GM23338 (cell line): ENCODE measurements around the gene NRN1. TPM values are rescaled to one million over a fixed set of nuclear protein-coding genes. Genes with fewer than 3 reads are reported as not detected.

ENCODE experiments used
- ATAC-seq: fragments of 200-7000 bp; cut with Tn5 transposase; 3 replicates; pipeline ENCODE4 v1.9.1; 2020
- DNase-seq: peaks from one replicate; pipeline ENCODE4 v3.0.0-alpha.2; 2015; ENCODE audit warnings: low spot score
- H2AFZ ChIP-seq: fragments of 200-600 bp; sonication (generic); 2 replicates; pipeline ENCODE4 v1.8.0; 2016; ENCODE audit warnings: antibody characterized with exemption, mild to moderate bottlenecking, moderate library complexity
- H3F3A ChIP-seq: fragments of 200-600 bp; sonication (generic); replicated peaks from 2 replicates; pipeline ENCODE4 v1.8.0; 2017; ENCODE audit warnings: antibody characterized with exemption, mixed run types, low read depth
- H3K27ac ChIP-seq: fragments of 200-600 bp; sonication (generic); 2 replicates; pipeline ENCODE4 v1.6.1; 2016; ENCODE audit warnings: low read depth
- H3K27me3 ChIP-seq: fragments of 200-600 bp; sonication (generic); 2 replicates; pipeline ENCODE4 v1.8.0; 2016; ENCODE audit warnings: mild to moderate bottlenecking, mixed run types, moderate library complexity; ENCODE audit not compliant: insufficient read depth
- H3K36me3 ChIP-seq: fragments of 200-600 bp; sonication (generic); 2 replicates; pipeline ENCODE4 v1.8.0; 2016; ENCODE audit warnings: mild to moderate bottlenecking; ENCODE audit not compliant: insufficient read depth
- H3K4me1 ChIP-seq: fragments of 200-600 bp; sonication (generic); 2 replicates; pipeline ENCODE4 v1.8.0; 2016; ENCODE audit warnings: mild to moderate bottlenecking, moderate library complexity; ENCODE audit not compliant: insufficient read depth
- H3K4me2 ChIP-seq: fragments of 200-600 bp; sonication (generic); 2 replicates; pipeline ENCODE4 v1.7.1; 2017; ENCODE audit warnings: mixed run types
- H3K4me3 ChIP-seq: fragments of 200-600 bp; sonication (generic); 2 replicates; pipeline ENCODE4 v1.6.1; 2016; ENCODE audit warnings: mixed run types
- H3K79me2 ChIP-seq: fragments of 200-600 bp; sonication (generic); replicated peaks from 2 replicates; pipeline ENCODE4 v1.8.0; 2017; ENCODE audit warnings: mild to moderate bottlenecking; ENCODE audit not compliant: insufficient read depth
- H3K9me2 ChIP-seq: fragments of 200-600 bp; sonication (generic); 2 replicates; pipeline ENCODE4 v1.8.0; 2017; ENCODE audit not compliant: insufficient read depth
- H4K20me1 ChIP-seq: fragments of 200-600 bp; sonication (generic); replicated peaks from 2 replicates; pipeline ENCODE4 v1.8.0; 2017; ENCODE audit warnings: mild to moderate bottlenecking; ENCODE audit not compliant: insufficient read depth
- H3K27ac Mint-ChIP-seq: 2 replicates; pipeline ENCODE4 v1.8.0; 2020; ENCODE audit warnings: inconsistent platforms, mild to moderate bottlenecking, moderate library complexity, mixed read lengths
- H3K27me3 Mint-ChIP-seq: 3 replicates; pipeline ENCODE4 v1.8.0; 2022; ENCODE audit warnings: low read depth, mild to moderate bottlenecking, moderate library complexity, mixed read lengths, inconsistent platforms; ENCODE audit not compliant: insufficient read depth, poor library complexity
- H3K36me3 Mint-ChIP-seq: 3 replicates; pipeline ENCODE4 v1.8.0; 2021; ENCODE audit warnings: low read depth, mild to moderate bottlenecking, inconsistent platforms, moderate library complexity, mixed read lengths
- H3K4me1 Mint-ChIP-seq: 3 replicates; pipeline ENCODE4 v1.8.0; 2020; ENCODE audit warnings: mild to moderate bottlenecking, inconsistent platforms, mixed read lengths
- H3K4me3 Mint-ChIP-seq: 3 replicates; pipeline ENCODE4 v1.8.0; 2021; ENCODE audit warnings: moderate library complexity, mild to moderate bottlenecking, inconsistent platforms, mixed read lengths
- H3K9me3 Mint-ChIP-seq: 3 replicates; pipeline ENCODE4 v1.8.0; 2020; ENCODE audit warnings: moderate library complexity, mild to moderate bottlenecking, inconsistent platforms, mixed read lengths
- CREB1 ChIP-seq: fragments of 250-450 bp; sonication (Bioruptor Pico); IDR thresholded peaks from 2 replicates; pipeline ENCODE4 v1.5.0; 2020; ENCODE audit warnings: low read depth, mild to moderate bottlenecking, moderate library complexity
- CTCF ChIP-seq, 2 experiments: fragments of 200-600 bp in 1 of 2; sonication (generic) in 1 of 2; conservative IDR thresholded peaks; 2 replicates each; pipeline versions ENCODE4 v1.5.1 to v1.6.1; 2016 to 2017; ENCODE audit warnings: antibody characterized with exemption in 2 of 2, low read depth in 2 of 2, mild to moderate bottlenecking in 2 of 2, moderate library complexity in 1 of 2
- ETS1 ChIP-seq: IDR thresholded peaks from 2 replicates; pipeline ENCODE4 v1.6.1; 2016; ENCODE audit warnings: antibody characterized with exemption
- EZH2 ChIP-seq: fragments of 200-600 bp; sonication (generic); IDR thresholded peaks from one replicate; pipeline ENCODE4 v1.8.0; 2017; ENCODE audit warnings: antibody characterized with exemption, mild to moderate bottlenecking, low read depth; ENCODE audit not compliant: unreplicated experiment
- EZH2phosphoT487 ChIP-seq: fragments of 200-600 bp; sonication (generic); IDR thresholded peaks from one replicate; pipeline ENCODE4 v1.8.1; 2018; ENCODE audit warnings: antibody characterized with exemption; ENCODE audit not compliant: unreplicated experiment
- JUNB ChIP-seq: IDR thresholded peaks from one replicate; pipeline ENCODE4 v1.6.1; 2016; ENCODE audit warnings: antibody characterized with exemption; ENCODE audit not compliant: unreplicated experiment
- NANOG ChIP-seq: IDR thresholded peaks from 2 replicates; pipeline ENCODE4 v1.6.1; 2016; ENCODE audit warnings: antibody characterized with exemption, borderline replicate concordance
- POLR2AphosphoS5 ChIP-seq: IDR thresholded peaks from 2 replicates; pipeline ENCODE4 v1.6.1; 2016; ENCODE audit warnings: antibody characterized with exemption, low read depth
- REST ChIP-seq: IDR thresholded peaks from one replicate; pipeline ENCODE4 v1.6.1; 2018; ENCODE audit warnings: antibody characterized with exemption; ENCODE audit not compliant: unreplicated experiment
- STAT1 ChIP-seq: IDR thresholded peaks from one replicate; pipeline ENCODE4 v1.6.1; 2016; ENCODE audit warnings: antibody characterized with exemption; ENCODE audit not compliant: unreplicated experiment
- ZNF114 ChIP-seq: fragments of 250-450 bp; sonication (Bioruptor Pico); IDR thresholded peaks from 2 replicates; pipeline ENCODE4 v1.5.0; 2020; ENCODE audit warnings: mild to moderate bottlenecking, moderate library complexity
- ZNF331 ChIP-seq: fragments of 250-450 bp; sonication (Bioruptor Pico); IDR thresholded peaks from 2 replicates; pipeline ENCODE4 v1.5.0; 2020; ENCODE audit warnings: low read depth, mild to moderate bottlenecking, moderate library complexity
- ZNF462 ChIP-seq: fragments of 250-450 bp; sonication (Bioruptor Pico); IDR thresholded peaks from 2 replicates; pipeline ENCODE4 v1.5.0; 2020; ENCODE audit warnings: mild to moderate bottlenecking, moderate library complexity
- polyA plus RNA-seq: library from polyadenylated mRNA; unstranded; fragments of >200 nt; fragmentation: Nextera tagmentation; extraction: Ambion mirVana; gene quantifications from 2 replicates; pipeline ENCODE4 v1.2.1, GENCODE V29; 2016
- total RNA-seq: library from RNA; depleted of rRNA; stranded (reverse); fragments of >200 nt; shearing (Covaris generic); gene quantifications from 2 replicates; pipeline ENCODE4 v1.2.3, GENCODE V29; 2014

NRN1 gene
- total and polyA plus RNA-seq, 2 experiments from 2014 or later, result 0.71 TPM; not detected in 1

GRCh38 chr6:5981126-5982026 lies 25.3 kb downstream of the NRN1 start:
- Histone ChIP-seq H2AFZ (no peak overlapping the region), H3K4me3 (no peak overlapping the region), H4K20me1 (no peaks in the 10 kb centered on the region), H3K27ac (no peak overlapping the region), H3K27me3 (no peaks in the 10 kb centered on the region), H3K9me2 (no peaks in the 10 kb centered on the region), H3K36me3 (no peaks in the 10 kb centered on the region), H3K4me1 (no peaks in the 10 kb centered on the region), H3K79me2 (no peaks in the 10 kb centered on the region), H3F3A (no peaks in the 10 kb centered on the region), H3K4me2 (no peak overlapping the region)
- H3K36me3 Mint-ChIP-seq, result no peaks in the 10 kb centered on the region; the same call in 2 of the 3 replicates
- no peak for ATAC-seq
- TF ChIP-seq ZNF331 (CRISPR knock-in tag), result no peak
- no peak for TF ChIP-seq ZNF462 (CRISPR knock-in tag)
- TF ChIP-seq STAT1, result no peak
- no peak for TF ChIP-seq NANOG
- no peak for TF ChIP-seq CREB1
- no peak for TF ChIP-seq CTCF (conservative IDR thresholded peaks at IDR 0.05; ENCODE audit: low read depth in 2 of 2)
- no peak for TF ChIP-seq ETS1
- TF ChIP-seq JUNB, result no peak
- no peak for TF ChIP-seq REST
- TF ChIP-seq EZH2, result no peak
- no peak for TF ChIP-seq ZNF114 (CRISPR knock-in tag)
- no peak for TF ChIP-seq POLR2AphosphoS5
- TF ChIP-seq EZH2phosphoT487, result no peak
- H3K9me3 Mint-ChIP-seq, result no peaks in the 10 kb centered on the region
- H3K4me1 Mint-ChIP-seq, result peaks cover 4% of the 10 kb centered on the region
- H3K27me3 Mint-ChIP-seq, result peaks cover 2% of the 10 kb centered on the region
- H3K4me3 Mint-ChIP-seq, result no peak overlapping the region
- no peak overlapping the region for H3K27ac Mint-ChIP-seq
- no peak for DNase-seq
